Measurements from ENCODE around the gene SCIN.
A peak's percentile ranks its signal among the peaks of the same experiment; 100 is the strongest.
"Not testable (repeated sequence)": the region's sequence is repeated elsewhere in the genome, so short reads cannot be mapped to it uniquely, and the experiment has no call there.

The SCIN gene

DNA sequence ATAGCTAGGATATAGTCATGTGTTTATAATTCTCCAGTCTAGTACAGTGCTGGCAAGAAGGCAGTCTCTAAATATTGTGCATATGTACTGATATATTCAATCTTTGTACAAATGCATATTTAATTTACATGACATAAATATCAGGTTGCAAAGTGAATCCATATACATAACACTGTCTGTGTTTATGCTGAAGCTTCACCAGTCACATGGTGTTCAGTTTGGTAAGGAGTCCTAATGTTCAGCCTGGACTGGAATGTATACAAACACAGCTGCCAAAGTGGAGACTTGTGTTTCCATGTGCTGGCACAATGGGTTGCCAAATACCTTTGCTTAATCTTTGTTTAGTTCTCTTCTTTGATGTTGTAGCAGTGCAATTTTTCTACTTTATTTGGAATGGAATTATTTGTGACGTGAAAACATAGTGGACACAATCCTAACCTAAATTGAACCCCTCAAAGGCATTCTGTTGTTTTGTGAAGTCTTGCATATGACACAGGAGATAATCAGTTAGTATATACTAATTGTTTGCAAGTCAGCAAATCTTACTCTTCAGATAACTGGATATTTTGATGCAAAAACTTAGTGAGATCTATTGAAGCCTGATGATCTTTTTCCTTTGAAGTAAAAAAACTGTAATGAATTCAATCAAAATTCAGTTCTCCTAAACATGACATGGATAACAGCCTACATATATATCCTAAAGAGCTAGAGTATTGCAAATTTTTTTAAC lies 99.6 kb downstream of the SCIN start:
- H3K4me3 ChIP-seq (IDR thresholded peaks at IDR 0.05; ENCODE audit: insufficient read depth, low read depth, low read length), result no peak overlapping the region
- H4K20me1 ChIP-seq (ENCODE audit: insufficient read depth), result no peaks in the 10 kb centered on the region
- TF ChIP-seq, protein P1, sequence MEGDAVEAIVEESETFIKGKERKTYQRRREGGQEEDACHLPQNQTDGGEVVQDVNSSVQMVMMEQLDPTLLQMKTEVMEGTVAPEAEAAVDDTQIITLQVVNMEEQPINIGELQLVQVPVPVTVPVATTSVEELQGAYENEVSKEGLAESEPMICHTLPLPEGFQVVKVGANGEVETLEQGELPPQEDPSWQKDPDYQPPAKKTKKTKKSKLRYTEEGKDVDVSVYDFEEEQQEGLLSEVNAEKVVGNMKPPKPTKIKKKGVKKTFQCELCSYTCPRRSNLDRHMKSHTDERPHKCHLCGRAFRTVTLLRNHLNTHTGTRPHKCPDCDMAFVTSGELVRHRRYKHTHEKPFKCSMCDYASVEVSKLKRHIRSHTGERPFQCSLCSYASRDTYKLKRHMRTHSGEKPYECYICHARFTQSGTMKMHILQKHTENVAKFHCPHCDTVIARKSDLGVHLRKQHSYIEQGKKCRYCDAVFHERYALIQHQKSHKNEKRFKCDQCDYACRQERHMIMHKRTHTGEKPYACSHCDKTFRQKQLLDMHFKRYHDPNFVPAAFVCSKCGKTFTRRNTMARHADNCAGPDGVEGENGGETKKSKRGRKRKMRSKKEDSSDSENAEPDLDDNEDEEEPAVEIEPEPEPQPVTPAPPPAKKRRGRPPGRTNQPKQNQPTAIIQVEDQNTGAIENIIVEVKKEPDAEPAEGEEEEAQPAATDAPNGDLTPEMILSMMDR (conservative IDR thresholded peaks at IDR 0.05; ENCODE audit: low read depth, low read length), result no peak
- no peak overlapping the region for H3K27ac ChIP-seq
- no peaks in the 10 kb centered on the region for H3K27me3 ChIP-seq (ENCODE audit: insufficient read depth, low read depth)
- no peak overlapping the region for H3K9ac ChIP-seq
- no peak overlapping the region for H2AFZ ChIP-seq (ENCODE audit: low read depth)
- H3K79me2 ChIP-seq (ENCODE audit: insufficient read depth, low read depth), result no peaks in the 10 kb centered on the region
- H3K4me1 ChIP-seq (ENCODE audit: low read depth, poor library complexity, severe bottlenecking), result peaks cover 8% of the 10 kb centered on the region
- H3K36me3 ChIP-seq (ENCODE audit: insufficient read depth), result no peaks in the 10 kb centered on the region
- H3K4me2 ChIP-seq, result no peak overlapping the region

DNA sequence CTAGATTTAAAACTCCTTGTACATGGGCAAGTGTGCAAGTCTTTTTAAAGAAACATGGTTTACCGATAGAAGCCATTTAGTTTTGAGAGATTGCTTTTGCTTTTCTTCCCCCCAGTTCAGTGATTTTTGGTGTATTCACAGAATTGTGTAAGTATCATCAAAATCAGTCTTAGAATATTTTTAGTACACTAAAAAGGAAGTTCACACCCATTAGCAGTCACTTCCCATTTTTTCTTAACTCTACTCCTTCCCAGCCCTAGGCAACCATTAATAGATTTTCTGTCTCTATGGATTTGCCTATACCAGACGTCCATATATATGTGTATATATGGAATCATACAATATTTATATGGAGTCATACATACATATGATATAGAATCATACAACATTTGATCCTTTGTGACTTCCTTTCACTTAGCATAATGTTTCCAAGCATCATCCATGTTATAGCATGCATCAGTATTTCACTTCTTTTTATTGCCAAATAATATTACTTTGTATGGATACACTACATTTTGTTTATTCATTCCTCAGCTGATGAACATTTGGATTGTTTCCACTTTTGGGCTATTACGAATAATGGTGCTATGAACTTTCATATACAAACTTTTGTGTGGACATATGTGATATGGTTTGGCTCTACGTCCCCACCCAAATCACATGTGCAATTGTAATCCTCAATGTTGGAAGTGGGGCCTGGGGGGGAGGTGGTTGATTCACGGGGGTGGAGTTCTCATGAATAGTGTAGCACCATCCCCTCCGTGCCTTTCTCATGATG lies 100.4 kb downstream of the SCIN start:
- Histone ChIP-seq H3K27me3 (ENCODE audit: insufficient read depth, low read depth) (no peaks in the 10 kb centered on the region), H3K4me2 (no peak overlapping the region), H3K4me1 (ENCODE audit: low read depth, poor library complexity, severe bottlenecking) (peaks cover 8% of the 10 kb centered on the region), H3K9ac (no peak overlapping the region), H4K20me1 (ENCODE audit: insufficient read depth) (no peaks in the 10 kb centered on the region), H2AFZ (ENCODE audit: low read depth) (no peak overlapping the region), H3K27ac (no peak overlapping the region), H3K79me2 (ENCODE audit: insufficient read depth, low read depth) (no peaks in the 10 kb centered on the region), H3K36me3 (ENCODE audit: insufficient read depth) (no peaks in the 10 kb centered on the region), H3K4me3 (IDR thresholded peaks at IDR 0.05; ENCODE audit: insufficient read depth, low read depth, low read length) (no peak overlapping the region)
- TF ChIP-seq, protein P1 (conservative IDR thresholded peaks at IDR 0.05; ENCODE audit: low read depth, low read length), result no peak

DNA sequence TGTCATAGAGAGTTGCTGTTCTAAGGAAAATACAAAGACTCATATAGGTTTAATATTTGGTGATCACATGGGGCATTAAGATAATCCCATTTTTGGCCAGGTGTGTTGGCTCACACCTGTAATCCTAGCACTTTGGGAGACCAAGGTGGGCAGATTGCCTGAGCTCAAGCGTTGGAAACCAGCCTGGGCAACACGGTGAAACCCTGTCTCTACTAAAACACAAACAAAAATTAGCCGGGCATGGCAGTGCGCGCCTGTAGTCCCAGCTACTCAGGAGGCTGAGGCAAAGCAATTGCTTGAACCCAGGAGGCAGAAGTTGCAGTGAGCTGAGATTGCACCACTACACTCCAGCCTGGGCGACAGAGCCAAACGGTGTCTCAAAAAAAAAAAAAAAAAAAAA lies 102.9 kb downstream of the SCIN start:
- H3K27ac ChIP-seq; H3K4me2 ChIP-seq; H3K27me3 ChIP-seq (ENCODE audit: insufficient read depth, low read depth); H4K20me1 ChIP-seq (ENCODE audit: insufficient read depth); H2AFZ ChIP-seq (ENCODE audit: low read depth); H3K4me3 ChIP-seq (IDR thresholded peaks at IDR 0.05; ENCODE audit: insufficient read depth, low read depth, low read length); H3K4me1 ChIP-seq (ENCODE audit: low read depth, poor library complexity, severe bottlenecking); H3K9ac ChIP-seq; H3K36me3 ChIP-seq (ENCODE audit: insufficient read depth); H3K79me2 ChIP-seq (ENCODE audit: insufficient read depth, low read depth): not testable (repeated sequence)

DNA sequence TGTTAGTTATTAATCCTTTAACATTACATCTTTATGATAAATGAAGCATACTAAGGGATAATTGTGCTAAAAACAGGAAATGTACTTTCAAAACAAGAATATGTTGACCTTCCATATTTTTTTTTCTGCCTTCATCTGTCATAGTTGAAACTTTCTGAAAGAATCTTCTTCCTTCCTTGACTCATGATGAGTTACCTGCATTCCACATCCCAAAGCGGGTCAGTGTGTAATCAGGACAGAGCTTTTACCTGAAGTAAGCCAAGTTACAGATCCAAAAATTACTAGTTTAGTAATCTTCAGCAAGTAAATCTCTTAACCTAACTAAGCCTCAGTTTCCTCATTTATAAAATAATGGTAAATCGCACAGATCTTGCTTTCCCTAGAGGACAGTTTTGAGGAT lies 103.5 kb downstream of the SCIN start:
- H3K27me3 ChIP-seq (ENCODE audit: insufficient read depth, low read depth), result no peaks in the 10 kb centered on the region
- no peak overlapping the region for H2AFZ ChIP-seq (ENCODE audit: low read depth)
- H4K20me1 ChIP-seq (ENCODE audit: insufficient read depth), result no peaks in the 10 kb centered on the region
- TF ChIP-seq, protein P1 (conservative IDR thresholded peaks at IDR 0.05; ENCODE audit: low read depth, low read length), result no peak
- H3K4me1 ChIP-seq (ENCODE audit: low read depth, poor library complexity, severe bottlenecking), result peaks cover 8% of the 10 kb centered on the region
- no peaks in the 10 kb centered on the region for H3K79me2 ChIP-seq (ENCODE audit: insufficient read depth, low read depth)
- no peak overlapping the region for H3K4me3 ChIP-seq (IDR thresholded peaks at IDR 0.05; ENCODE audit: insufficient read depth, low read depth, low read length)
- H3K4me2 ChIP-seq, result no peak overlapping the region
- no peak overlapping the region for H3K9ac ChIP-seq
- no peak overlapping the region for H3K27ac ChIP-seq
- H3K36me3 ChIP-seq (ENCODE audit: insufficient read depth), result no peaks in the 10 kb centered on the region

DNA sequence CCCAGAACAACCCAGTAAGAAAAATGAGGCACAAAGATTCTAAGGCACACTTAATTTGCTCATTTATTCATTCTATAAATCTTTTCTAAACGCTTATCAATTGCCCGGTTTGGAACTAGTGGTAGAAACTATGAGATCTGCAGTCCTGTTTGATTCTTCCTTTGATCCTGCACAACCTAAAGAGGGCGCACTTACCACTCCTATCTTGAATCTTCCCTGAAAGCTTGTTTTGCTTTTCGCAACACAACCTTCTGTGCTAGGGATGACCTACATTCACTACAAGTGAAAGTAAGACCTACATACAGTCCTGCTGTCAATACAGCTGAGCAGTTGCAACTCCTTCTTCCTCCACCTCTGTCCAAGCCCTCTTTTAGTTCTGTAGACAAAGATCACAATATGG lies 104.3 kb downstream of the SCIN start:
- H2AFZ ChIP-seq (ENCODE audit: low read depth), result no peak overlapping the region
- H3K4me1 ChIP-seq (ENCODE audit: low read depth, poor library complexity, severe bottlenecking), result peaks cover 8% of the 10 kb centered on the region
- H4K20me1 ChIP-seq (ENCODE audit: insufficient read depth), result no peaks in the 10 kb centered on the region
- H3K36me3 ChIP-seq (ENCODE audit: insufficient read depth), result no peaks in the 10 kb centered on the region
- H3K4me2 ChIP-seq, result peak overlapping the region; percentile 9; the same call in 1 of the 2 replicates
- TF ChIP-seq, protein P1 (conservative IDR thresholded peaks at IDR 0.05; ENCODE audit: low read depth, low read length), result peak; percentile 70
- H3K27me3 ChIP-seq (ENCODE audit: insufficient read depth, low read depth), result no peaks in the 10 kb centered on the region
- H3K79me2 ChIP-seq (ENCODE audit: insufficient read depth, low read depth), result no peaks in the 10 kb centered on the region
- no peak overlapping the region for H3K27ac ChIP-seq
- no peak overlapping the region for H3K4me3 ChIP-seq (IDR thresholded peaks at IDR 0.05; ENCODE audit: insufficient read depth, low read depth, low read length)
- H3K9ac ChIP-seq, result no peak overlapping the region
